NCI-H510A (cell line): ENCODE measurements around the gene FUS.

Experiments
- DNase-seq: peaks from one replicate; lab custom pipeline; 2025; lab: John Stamatoyannopoulos, UW

The FUS gene

GRCh38 chr16:31202414-31203375, 22.8 kb downstream of the FUS start, which contains the start of gene PYCARD:
Gene PYCARD, minus strand, starts transcription at chr16:31202760. Its CDS starts 70 bp downstream, at chr16:31202690.
- DNase-seq = no peak

GRCh38 chr16:31204871-31205666, 25.1 kb downstream of the FUS start:
- DNase-seq = no peak

- DNase-seq = no peak
Observed at GRCh38 chr16:31206776-31207175, 26.8 kb downstream of the FUS start.

- no peak for DNase-seq
Observed at GRCh38 chr16:31213342-31213741, 33.4 kb downstream of the FUS start.

GRCh38 chr16:31213877-31214707, 34.2 kb downstream of the FUS start, which contains the start of gene TRIM72:
Gene TRIM72, plus strand, starts transcription at chr16:31214119. Its CDS starts 620 bp downstream, at chr16:31214739.
- DNase-seq = peak; percentile 36

- peak; percentile 29 for DNase-seq
Observed at GRCh38 chr16:31214708-31215286, 34.9 kb downstream of the FUS start.

- peak; percentile 58 for DNase-seq
Observed at GRCh38 chr16:31215287-31216162, 35.6 kb downstream of the FUS start.

GRCh38 chr16:31216422-31217135, 36.6 kb downstream of the FUS start, which contains the start of gene PYDC1:
Gene PYDC1, minus strand, starts transcription at chr16:31217135. Its CDS starts 107 bp downstream, at chr16:31217028.
- no peak for DNase-seq

- no peak for DNase-seq
Observed at GRCh38 chr16:31217136-31217530, 37.2 kb downstream of the FUS start.

GRCh38 chr16:31219154-31219741, 39.3 kb downstream of the FUS start:
- no peak for DNase-seq

- no peak for DNase-seq
Observed at GRCh38 chr16:31221357-31222160, 41.6 kb downstream of the FUS start.

GRCh38 chr16:31223044-31223443, 43.1 kb downstream of the FUS start:
- no peak for DNase-seq

GRCh38 chr16:31224092-31224955, 44.4 kb downstream of the FUS start:
- no peak for DNase-seq

- DNase-seq = no peak
Observed at GRCh38 chr16:31225193-31225592, 45.3 kb downstream of the FUS start.

- DNase-seq = no peak
Observed at GRCh38 chr16:31228206-31228605, 48.3 kb downstream of the FUS start.

- no peak for DNase-seq
Observed at GRCh38 chr16:31229501-31229900, 49.6 kb downstream of the FUS start.

- no peak for DNase-seq
Observed at GRCh38 chr16:31238041-31238440, 58.1 kb downstream of the FUS start.
